IPS-11a (cell line): Measurements from ENCODE around the gene EFNA5.
"Not testable (repeated sequence)": the region's sequence is repeated elsewhere in the genome, so short reads cannot be mapped to it uniquely, and the experiment has no call there.

Experiments
- H3K4me3 ChIP-seq: one replicate; pipeline ENCODE4 v1.5.1; 2013; ENCODE audit warnings: low read depth, low read length, control low read depth

EFNA5 gene

DNA sequence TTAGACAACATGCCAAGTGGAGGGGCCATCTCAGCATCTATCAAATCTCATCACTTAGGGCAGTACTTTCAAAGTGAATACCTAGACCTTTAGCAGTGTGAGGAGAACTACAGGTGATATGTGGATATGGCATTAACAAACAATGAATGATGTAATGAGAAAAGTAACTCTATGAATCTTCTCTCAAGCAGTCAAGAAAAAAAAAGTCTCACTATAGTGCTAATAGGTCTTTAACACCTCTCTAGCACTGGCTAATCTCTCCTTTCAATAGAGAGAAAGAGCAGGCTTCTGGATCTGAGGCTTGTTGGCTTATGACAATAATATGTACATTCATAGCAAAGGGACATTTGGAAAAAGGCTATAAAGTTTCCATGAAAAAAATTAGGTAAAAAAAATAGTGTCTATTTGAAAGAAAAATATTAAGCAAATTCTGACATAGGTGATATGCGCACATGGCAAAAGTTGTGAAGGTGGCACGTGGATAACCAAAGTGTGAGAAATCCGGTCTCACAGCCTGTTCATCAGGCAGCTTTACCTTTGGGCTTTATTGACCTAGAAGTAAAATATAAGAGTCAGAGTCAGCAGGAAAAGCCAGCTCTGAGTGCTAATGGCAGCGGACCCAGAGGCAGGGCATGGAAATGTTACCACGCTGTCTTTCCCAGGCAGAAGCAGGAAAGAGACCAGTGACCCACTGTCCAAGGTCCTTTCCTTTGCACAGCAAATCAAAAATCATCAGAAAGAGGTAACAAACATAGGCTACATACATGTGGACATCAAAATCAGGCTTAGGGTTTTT is 203.4 kb downstream of the EFNA5 start:
- H3K4me3 ChIP-seq: no peak overlapping the region

DNA sequence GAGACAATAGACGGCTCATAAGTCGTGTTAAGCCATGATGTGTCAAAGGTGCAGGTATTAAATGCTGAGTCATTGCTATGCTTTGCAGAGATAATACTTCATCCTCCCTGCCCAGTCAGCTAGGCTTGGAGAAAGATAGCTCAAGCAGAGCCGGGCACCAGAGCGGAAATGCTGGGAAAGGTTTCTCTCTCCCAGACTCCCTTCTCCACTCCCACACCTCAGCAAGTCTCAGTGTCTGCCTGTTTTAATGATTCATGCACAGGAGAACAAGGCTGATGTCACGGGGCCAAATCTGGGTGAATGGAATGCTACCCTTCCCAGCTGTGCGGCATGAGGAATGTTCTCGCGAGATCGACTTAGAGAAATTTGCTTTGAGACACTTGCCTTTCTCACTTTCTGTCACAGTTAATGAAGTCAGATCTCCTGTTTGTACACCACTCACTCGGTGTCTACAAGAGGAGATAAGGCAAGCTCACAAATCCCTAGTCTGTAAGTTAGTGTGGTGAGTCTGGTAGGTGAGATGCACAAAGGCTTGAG is 204.4 kb downstream of the EFNA5 start:
- H3K4me3 ChIP-seq: no peak overlapping the region

DNA sequence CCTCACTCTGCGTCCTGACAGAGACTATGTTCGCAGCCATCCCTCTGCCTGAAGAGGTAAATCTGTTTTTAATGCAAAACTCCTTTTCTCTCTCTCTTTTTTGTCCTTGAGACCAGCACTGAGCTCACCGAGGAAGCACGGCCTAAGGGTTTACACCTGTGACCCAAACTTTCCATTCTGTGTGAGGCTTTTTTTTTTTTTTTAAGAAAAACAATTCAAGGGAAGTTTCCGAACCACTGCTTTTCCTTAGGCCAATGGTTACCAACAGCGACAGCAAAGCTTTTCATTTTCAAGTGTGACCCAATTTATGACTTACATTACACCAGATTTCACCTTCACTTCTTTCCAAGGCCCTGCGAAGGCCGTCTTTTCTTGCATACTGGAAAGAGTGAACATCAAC is 205.9 kb downstream of the EFNA5 start:
- no peak overlapping the region for H3K4me3 ChIP-seq

DNA sequence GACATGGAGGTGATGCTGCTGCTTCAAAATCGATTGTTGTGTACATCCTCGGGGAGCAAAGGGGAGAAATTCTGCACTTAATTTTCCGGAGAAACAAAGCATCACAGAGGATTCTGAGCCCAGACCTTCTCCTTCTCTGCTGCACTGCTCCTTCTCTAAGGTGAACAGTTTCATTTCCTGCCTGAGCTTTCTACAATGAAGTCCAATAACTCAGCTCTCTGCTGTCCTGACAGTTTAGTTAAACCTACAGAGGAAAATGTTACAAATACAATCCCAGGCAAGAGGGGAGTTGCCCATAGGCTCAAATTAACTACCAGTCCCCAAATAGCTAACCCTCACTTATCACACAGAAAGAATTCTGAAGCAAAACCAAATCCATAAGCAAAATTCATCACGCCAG is 206.3 kb downstream of the EFNA5 start:
- H3K4me3 ChIP-seq: no peak overlapping the region

DNA sequence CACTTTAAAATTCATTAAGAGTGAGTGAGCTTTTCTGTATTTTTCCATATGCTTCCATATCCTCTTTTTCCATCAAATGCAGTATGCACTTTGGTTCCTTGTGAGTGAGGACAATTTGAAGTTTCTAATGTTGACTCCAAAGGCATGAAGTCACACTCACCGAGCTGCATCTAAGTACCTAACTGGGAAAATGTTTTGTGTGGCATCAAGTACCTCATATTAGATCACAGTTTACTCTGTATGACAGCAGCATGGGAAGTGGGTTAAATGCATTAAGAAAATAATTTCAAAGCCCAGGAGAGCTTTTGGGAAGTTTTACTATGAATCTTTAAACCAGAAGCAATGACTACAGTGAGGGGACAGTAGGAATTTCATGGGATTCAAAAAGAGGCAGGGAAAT is 207.0 kb downstream of the EFNA5 start:
- no peak overlapping the region for H3K4me3 ChIP-seq

DNA sequence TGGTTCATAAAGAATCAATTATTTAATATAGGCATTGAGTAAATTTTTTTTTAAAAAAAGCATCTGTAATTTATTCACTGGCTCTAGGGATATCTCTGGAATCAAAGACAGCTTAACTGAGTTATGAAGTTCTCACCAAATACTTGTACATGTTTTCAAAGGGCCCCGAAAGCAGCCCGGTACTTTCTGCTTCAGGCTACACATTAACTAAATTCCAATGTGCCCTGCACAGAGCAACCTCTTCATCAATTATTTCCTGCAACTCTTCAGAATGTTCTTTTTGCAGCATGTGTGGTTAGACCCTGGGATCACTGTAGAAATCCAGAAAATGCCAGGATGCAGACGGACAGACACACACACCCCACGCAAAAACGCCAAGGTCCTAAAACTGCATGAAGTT is 209.0 kb downstream of the EFNA5 start:
- no peak overlapping the region for H3K4me3 ChIP-seq

DNA sequence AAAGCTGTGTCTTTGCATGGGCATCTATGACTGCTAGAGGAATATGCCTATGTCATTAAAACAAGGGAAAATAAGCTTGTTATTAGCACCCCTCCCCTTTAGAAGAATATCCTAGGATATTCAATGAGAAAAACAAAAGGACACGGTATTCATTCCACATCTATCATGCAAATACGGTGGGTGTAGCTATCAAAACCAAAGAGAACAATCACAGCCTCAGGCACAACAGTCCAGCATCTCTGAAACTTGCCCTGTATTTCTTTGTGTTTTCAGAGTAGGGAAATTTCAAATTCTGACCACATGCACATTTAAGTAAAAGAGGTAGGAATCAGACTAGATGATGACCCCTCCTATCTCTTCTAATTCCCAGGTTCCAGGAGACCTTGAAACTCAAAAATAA is 209.9 kb downstream of the EFNA5 start:
- H3K4me3 ChIP-seq: no peak overlapping the region

DNA sequence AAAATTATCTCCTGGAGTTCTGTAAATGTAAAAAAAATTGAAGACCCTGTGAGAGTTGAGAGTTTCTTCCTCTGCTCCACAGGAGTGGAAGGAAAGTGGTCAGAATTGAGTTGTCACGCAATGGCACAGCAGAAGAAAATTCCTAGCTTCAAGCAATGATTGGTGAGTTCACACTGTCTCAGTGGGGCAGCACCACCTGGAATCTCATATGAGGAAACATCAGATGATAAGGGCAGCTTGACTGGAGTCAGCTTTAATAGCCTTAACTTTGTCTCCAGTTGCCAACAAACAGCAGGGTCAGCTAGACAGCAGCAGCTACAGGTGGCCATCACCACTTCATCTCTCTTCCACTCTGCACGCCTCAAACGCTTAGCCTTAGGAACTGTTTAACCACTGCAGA is 211.1 kb downstream of the EFNA5 start:
- H3K4me3 ChIP-seq: no peak overlapping the region

DNA sequence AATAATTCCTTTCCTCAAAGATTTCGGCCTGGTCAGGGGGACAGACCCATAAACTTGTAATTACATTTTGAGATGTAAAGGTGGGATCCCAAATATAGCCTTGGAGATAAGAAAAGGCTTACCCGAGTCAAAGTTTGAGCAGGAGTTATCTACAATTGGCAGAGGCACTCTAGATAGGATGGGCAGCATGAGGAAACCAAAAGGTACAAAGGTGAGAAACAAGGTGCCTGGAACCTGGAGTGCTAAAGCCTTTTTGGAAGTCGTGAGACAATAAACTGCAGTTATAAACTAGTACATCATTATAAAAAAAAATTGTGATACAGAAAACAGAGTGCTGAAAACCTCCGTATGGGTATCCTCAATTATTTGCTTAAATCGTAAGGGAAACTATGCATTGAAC is 212.4 kb downstream of the EFNA5 start:
- H3K4me3 ChIP-seq: no peak overlapping the region

DNA sequence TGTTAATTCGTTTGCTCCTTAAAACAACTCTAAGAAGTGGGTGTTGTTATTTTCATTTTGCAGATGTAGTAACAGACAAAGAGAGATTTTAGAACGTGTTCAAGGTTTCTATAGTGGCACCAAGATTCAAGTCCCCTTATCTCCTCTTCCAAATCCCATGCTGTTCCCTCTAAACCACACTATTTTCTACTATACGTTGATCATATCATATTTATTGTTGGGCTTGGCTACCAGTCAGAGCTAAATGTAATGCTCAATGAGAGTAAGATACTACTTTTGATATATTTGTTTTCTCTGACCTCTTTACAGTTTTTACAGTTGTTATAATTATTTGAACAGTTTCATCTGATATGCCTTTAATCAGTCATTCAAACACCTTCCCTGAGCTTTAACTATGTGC is 212.9 kb downstream of the EFNA5 start:
- no peak overlapping the region for H3K4me3 ChIP-seq

DNA sequence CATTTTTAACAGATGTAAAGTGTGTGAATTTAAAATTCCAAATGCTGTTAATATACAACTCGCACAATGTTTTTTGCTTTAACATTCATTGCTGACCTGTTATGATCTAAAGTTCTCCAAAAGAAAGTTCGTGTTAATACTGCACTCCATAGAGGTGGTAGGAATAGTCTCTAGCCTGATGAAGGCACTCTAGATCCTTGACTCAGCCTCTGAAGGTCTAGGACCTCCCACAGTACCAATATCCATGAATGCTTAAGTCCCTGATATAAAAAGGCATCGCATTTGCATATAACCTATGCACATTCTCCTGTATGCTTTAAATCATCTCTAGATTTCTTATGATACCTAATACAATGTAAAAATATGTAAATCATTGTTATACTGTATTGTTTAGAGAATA is 213.6 kb downstream of the EFNA5 start:
- no peak overlapping the region for H3K4me3 ChIP-seq

DNA sequence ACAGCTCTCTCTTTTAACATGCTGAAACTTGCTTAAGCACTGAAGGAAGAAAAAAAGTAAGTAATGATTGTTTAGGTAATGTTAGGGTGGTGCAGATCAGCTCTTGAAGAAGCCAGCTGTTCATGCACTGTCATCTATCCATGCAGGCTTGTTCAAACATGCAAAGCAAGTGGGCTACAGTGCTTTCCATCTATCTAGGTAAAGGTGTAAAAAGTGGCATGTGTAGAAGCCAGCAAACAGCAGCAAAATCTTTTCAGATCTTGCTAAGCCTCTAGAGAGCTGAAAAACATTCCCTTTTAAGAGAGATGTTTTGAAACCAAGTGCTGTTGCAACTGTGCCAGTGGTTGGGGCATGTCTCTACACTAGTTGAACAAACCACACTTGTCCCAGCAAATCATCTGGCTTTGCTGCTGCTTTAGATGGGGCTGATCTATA is 214.4 kb downstream of the EFNA5 start:
- no peak overlapping the region for H3K4me3 ChIP-seq

DNA sequence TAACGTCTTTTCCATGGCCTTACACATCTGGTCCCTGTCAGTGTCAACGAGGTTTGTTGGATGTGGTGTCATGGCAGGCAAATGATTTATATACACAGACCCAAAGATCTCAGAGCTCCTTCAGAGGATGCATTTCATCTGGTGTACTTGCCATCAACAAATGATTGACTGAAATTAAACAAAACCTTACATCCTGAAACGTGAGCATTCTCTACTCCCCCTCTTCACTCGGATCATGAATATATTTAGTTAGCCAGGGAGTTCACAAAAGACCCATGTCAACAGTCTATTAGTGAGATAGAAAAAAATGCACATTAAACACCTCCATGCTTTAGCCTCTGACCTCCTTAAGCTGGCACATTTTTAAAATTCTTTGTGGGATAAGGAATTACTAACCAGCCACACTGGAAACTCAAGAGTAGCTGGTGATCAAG is 215.6 kb downstream of the EFNA5 start:
- no peak overlapping the region for H3K4me3 ChIP-seq

DNA sequence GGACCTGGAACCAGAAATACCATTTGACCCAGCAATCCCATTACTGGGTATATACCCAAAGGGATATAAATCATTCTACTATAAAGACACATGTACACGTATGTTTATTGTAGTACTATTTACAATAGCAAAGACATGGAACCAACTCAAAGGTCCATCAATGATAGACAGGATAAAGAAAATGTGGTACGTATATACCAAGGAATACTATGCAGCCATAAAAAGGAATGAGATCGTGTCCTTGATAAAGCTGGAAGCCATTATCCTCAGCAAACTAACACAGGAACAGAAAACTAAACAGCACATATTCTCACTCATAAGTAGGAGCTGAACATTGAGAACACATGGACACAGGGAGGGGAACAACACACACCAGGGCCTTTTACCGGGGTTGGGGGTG is 218.9 kb downstream of the EFNA5 start:
- H3K4me3 ChIP-seq: not testable (repeated sequence)

DNA sequence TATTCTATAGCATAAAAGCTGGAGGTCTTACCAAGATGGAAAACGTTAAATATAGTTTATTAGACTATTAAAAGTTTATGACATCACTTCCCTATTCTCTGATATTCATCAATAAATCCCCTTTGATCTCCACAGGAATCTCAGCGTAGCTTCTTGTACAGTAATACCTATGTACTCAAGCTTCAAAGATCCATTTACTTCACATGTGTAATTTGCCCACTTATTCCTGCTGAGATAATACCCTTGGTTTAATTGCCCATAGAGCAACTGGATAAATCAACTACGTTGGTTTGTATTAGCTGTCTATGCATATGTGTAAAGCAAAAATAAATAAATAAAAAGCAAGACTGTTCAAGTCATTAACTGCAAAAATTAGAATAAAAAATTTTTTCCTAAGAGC is 219.7 kb downstream of the EFNA5 start:
- no peak overlapping the region for H3K4me3 ChIP-seq

DNA sequence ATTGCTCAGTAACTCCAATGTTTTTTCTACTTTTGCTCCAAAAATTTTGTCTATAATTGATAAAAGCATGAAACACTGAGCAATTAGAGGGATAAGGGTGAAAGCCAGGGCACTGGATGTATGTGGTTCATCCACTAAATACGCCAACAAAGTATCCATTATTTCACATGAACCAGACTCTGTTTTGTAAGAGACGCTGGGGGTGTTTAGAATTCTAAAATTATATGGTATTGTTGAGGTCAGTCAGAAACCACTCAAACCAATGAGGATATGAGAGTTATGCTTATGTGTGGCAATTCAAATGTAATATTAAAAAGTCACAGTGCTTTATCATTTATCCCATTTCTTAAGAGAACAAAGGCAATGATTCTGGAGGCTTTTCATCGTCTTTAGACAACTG is 220.2 kb downstream of the EFNA5 start:
- H3K4me3 ChIP-seq: no peak overlapping the region

DNA sequence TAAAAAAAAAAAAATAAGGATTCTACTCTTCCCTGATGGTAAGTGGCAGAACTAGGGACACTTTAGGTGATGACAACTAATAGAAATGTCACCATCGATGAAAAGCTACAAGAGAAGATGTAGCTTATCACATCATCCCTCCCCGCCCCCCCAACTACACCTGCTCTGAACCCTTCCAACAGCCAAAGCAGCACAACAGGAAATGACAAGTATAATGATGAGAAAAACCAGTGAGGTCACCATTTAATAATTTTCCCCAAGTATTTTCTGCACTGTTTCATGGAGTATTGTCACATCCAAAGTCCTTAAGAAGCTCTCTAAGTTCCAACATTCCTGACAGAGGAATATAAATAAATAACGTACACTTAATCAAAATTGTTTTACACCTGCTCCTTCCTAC is 221.4 kb downstream of the EFNA5 start:
- no peak overlapping the region for H3K4me3 ChIP-seq

DNA sequence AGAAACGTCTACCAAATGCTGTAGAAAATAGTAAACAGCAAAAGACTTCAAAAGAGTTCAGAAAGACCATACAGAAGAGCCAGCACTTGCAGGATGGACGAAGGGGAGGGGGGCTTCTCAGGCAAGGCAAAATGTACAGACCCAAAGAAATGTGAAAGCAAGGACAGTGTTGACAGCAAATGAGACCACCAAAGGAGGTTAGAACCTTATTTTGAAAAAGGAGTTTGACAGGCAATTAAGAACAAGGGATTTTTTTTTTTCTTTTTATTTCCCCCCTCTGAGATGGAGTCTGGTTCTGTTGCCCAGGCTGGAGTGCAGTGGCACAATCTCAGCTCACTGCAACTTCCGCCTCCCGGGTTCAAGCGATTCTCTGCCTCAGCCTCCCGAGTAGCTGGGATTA is 223.2 kb downstream of the EFNA5 start:
- H3K4me3 ChIP-seq: no peak overlapping the region

DNA sequence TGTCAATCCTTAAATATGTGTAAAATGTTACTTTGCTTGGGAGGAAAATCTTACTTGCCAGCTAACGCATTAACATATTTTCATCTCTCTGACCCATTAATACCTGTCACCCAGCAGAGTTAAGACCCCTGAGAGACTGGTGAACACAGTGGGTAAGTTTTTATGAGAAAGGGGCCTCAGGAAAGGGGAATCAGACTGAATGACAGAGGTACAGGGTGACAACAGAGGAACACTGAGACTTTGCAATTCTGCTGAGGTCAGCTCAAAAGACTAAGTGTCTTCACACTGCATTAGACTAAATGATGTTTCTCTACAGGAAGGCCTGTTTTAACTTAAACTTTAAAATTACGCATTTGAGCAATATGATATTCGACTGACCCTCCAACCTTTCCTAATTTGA is 223.8 kb downstream of the EFNA5 start:
- H3K4me3 ChIP-seq: no peak overlapping the region

DNA sequence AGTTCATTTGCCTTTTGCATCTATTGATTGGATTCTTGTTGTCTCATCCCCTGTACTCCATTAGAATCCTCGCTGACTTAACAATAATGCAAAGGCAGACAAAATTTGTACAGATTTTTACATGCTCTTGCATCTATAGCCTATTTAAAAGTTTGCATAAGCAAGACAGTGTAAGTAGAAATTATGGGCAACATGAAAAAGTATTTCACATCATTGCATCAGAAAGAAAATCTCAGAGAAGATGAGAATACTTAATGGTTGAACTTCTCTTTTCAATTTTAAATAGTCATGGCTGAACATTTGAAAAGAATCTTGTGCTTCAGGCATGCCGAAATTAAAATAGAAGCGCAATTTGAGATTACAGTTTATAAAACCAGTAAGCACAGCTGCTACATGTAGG is 226.4 kb downstream of the EFNA5 start:
- H3K4me3 ChIP-seq: no peak overlapping the region

DNA sequence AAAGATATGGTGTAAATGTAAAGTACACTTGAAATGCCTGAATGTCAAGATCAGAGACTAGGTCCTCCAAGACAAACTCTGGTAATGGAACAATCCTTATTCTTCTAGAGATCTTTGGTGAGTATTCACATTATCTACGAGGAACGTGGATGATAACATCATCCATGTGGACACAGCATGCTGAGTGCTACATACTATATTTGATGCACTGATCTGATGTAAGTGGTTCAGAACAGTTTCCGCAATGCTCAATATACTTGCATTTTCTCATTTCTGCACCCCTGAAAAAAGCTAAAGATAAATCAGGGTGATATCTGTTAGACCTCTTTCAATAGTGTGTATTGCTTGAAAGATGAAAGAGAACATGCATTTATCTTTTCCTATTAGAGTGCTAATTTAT is 226.8 kb downstream of the EFNA5 start:
- no peak overlapping the region for H3K4me3 ChIP-seq

DNA sequence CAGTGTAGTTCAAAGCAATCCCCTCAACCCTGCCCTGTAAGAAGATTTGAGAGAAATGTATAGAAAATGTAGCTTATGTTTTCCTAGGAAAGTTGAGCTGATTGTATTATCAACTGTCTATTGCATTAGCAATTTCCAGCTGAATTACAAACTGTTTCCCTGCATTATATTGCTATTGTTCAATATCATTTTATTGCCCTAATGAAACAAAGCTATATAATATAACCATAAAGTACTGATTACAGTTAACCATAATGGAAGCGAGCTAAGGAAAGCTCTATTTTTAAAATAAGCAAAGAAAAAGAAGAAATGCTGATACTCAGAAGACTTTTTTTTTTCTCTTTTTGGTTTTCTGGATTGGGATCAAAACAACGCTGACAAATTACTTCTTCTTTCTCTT is 228.3 kb downstream of the EFNA5 start:
- H3K4me3 ChIP-seq: no peak overlapping the region

DNA sequence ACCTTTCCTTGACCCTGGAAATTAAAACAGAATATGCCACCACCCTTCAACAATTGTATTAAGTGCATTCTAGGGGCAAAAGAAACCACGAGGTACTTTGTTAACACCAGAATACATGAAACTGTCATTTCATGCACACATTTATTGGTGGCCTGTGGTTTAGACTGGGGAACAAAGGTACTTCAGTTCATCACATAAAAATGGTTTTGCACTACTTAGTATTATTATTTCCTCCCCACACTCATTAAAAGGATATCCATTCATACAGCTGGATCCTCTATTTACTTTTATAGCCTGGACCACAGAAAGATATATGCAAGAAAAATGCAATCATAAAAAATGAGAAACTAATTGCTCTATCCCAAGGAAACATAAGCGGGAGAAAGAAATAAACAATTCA is 230.9 kb downstream of the EFNA5 start:
- H3K4me3 ChIP-seq: no peak overlapping the region
